KMS-11 (cell line): ENCODE results near the gene PHPT1.
"Not testable (repeated sequence)": the region's sequence is repeated elsewhere in the genome, so short reads cannot be mapped to it uniquely, and the experiment has no call there.

Experiments
- H2AFZ ChIP-seq: fragments of 200-600 bp; sonication (generic); 2 replicates; pipeline ENCODE4 v1.6.1; 2016; ENCODE audit warnings: antibody characterized with exemption, mixed run types, low read depth
- H3K27ac ChIP-seq: fragments of 200-600 bp; sonication (generic); 2 replicates; pipeline ENCODE4 v1.6.1; 2016; ENCODE audit warnings: mild to moderate bottlenecking, mixed run types
- H3K27me3 ChIP-seq: fragments of 200-600 bp; sonication (generic); 2 replicates; pipeline ENCODE4 v1.6.1; 2017; ENCODE audit warnings: mild to moderate bottlenecking, low read depth, mixed run types, moderate library complexity; ENCODE audit not compliant: insufficient read depth
- H3K36me3 ChIP-seq: fragments of 200-600 bp; sonication (generic); 2 replicates; pipeline ENCODE4 v1.6.1; 2017; ENCODE audit warnings: mild to moderate bottlenecking, mixed run types; ENCODE audit not compliant: insufficient read depth
- H3K4me1 ChIP-seq: fragments of 200-600 bp; sonication (generic); 2 replicates; pipeline ENCODE4 v1.6.1; 2016; ENCODE audit warnings: mild to moderate bottlenecking, low read depth, mixed run types; ENCODE audit not compliant: poor library complexity, severe bottlenecking
- H3K4me2 ChIP-seq: fragments of 200-600 bp; sonication (generic); 2 replicates; pipeline ENCODE4 v1.7.0; 2016; ENCODE audit warnings: mild to moderate bottlenecking, mixed run types
- H3K4me3 ChIP-seq: fragments of 200-600 bp; sonication (generic); IDR thresholded peaks from 2 replicates; pipeline ENCODE4 v1.6.1; 2017; ENCODE audit warnings: low read depth, low read length, mixed read lengths; ENCODE audit not compliant: insufficient read depth
- H3K79me2 ChIP-seq: fragments of 200-600 bp; sonication (generic); 2 replicates; pipeline ENCODE4 v1.6.1; 2016; ENCODE audit warnings: low read depth, mixed run types; ENCODE audit not compliant: insufficient read depth
- H3K9ac ChIP-seq: fragments of 200-600 bp; sonication (generic); 2 replicates; pipeline ENCODE4 v1.6.1; 2016; ENCODE audit warnings: mild to moderate bottlenecking, mixed run types
- H4K20me1 ChIP-seq: fragments of 200-600 bp; sonication (generic); 2 replicates; pipeline ENCODE4 v1.6.1; 2016; ENCODE audit warnings: mild to moderate bottlenecking, mixed run types; ENCODE audit not compliant: insufficient read depth
- TF ChIP-seq, protein P1 (sequence below): fragments of 200-600 bp; sonication (generic); conservative IDR thresholded peaks from 2 replicates; pipeline ENCODE4 v1.6.1; 2017; ENCODE audit warnings: low read depth, mild to moderate bottlenecking, antibody characterized with exemption, low read length, moderate library complexity, mixed read lengths

Gene PHPT1

GRCh38 chr9:136842380-136842948 is 6.7 kb upstream of the PHPT1 start, which contains the start of gene AJM1:
Gene AJM1, plus strand, starts transcription at chr9:136842478. Its CDS starts 1,937 bp downstream, at chr9:136844415.
- peak within 1 kb of the TSS; percentile 57 for H3K27ac ChIP-seq
- TF ChIP-seq, protein P1, sequence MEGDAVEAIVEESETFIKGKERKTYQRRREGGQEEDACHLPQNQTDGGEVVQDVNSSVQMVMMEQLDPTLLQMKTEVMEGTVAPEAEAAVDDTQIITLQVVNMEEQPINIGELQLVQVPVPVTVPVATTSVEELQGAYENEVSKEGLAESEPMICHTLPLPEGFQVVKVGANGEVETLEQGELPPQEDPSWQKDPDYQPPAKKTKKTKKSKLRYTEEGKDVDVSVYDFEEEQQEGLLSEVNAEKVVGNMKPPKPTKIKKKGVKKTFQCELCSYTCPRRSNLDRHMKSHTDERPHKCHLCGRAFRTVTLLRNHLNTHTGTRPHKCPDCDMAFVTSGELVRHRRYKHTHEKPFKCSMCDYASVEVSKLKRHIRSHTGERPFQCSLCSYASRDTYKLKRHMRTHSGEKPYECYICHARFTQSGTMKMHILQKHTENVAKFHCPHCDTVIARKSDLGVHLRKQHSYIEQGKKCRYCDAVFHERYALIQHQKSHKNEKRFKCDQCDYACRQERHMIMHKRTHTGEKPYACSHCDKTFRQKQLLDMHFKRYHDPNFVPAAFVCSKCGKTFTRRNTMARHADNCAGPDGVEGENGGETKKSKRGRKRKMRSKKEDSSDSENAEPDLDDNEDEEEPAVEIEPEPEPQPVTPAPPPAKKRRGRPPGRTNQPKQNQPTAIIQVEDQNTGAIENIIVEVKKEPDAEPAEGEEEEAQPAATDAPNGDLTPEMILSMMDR, result peak; percentile 84
- H3K36me3 ChIP-seq, H3K9ac ChIP-seq, H3K4me3 ChIP-seq, H3K27me3 ChIP-seq, H4K20me1 ChIP-seq, H2AFZ ChIP-seq, H3K79me2 ChIP-seq: not testable (repeated sequence)
- peaks cover 29% of the 10 kb centered on the region for H3K4me1 ChIP-seq
- H3K4me2 ChIP-seq, result peak within 1 kb of the TSS; percentile 69

DNA sequence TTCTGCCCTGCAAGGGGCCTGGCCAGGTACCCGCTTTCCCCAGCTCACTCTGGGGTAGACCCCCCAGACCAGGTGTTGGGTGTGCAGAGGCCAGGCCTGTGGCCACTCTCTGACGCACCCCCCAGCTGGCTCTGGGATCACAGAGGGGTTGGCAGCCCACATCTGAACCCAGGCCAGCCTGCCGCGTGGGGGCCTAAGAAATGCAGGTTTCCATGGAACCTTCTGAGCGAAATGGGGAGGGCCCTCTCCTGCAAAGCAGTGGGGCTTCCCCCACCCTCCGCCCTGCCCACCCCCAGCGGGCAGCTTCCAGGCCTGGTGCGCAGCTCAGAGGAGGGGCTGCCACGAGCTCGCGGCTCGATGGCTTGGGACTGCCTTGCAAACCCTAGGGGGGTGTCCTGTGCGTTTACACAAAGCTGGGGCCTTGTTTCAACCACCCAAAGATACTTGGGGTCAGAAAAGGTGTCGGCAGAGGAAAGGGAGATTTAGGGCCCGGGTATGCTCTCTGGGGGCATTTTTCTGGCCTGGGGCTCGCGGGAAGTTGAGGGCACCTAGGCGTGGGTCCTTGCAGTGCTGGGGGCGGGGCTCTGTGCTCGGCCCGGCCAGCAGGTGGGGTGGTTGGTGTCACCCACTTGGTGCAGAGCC is 5.9 kb upstream of the PHPT1 start:
- not testable (repeated sequence) for H3K27me3 ChIP-seq, H3K4me3 ChIP-seq, H3K36me3 ChIP-seq, H4K20me1 ChIP-seq, H3K79me2 ChIP-seq, H2AFZ ChIP-seq, H3K9ac ChIP-seq
- H3K27ac ChIP-seq, result peak overlapping the region; percentile 57
- H3K4me1 ChIP-seq, result peaks cover 29% of the 10 kb centered on the region
- H3K4me2 ChIP-seq, result peak overlapping the region; percentile 69

DNA sequence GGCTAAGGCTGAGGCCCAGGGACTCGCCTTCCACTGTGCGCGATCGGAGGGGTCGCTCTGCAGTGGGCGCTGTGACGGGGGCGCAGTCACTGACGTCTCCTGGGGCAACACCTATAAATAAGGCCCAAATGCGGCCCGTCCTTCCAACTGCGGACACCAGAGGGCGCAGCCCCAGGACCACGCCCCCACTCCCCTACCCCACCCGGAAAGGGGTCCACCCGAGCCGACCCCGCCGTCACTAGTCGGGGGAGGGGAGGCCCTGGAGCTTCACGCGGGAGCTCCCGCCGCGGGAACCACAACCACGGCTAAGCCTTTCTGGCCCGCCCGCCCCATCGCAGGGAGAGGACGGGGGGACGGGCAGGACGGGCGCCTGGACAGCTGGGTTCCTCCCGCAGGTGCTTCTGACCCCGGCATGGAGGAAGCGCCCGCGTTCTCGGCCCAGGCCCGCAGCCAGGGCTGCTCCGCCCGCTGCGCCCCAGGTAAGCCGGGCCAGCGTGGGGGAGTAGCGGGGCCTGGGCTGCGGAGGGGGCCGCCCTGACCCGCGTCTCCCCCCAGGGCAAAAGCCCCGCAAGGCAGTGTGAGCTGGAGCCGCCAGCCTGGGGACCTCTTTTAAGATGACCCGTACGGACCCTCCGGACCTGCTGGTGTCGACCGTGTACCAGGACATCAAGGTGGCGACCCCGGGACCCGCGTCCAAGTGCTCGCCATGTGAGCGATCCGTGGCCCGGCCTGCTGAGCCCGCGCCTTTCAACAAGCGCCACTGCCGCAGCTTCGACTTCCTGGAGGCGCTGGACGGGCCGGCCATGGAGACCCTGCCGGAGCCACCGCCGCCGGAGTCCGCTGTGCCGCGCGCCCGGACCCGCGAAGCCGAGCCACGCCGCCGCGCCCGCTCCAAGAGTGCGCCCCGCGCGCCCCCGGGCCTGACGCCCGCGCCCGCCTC is 5.1 kb upstream of the PHPT1 start:
- H4K20me1 ChIP-seq, H3K36me3 ChIP-seq, H3K9ac ChIP-seq, H3K79me2 ChIP-seq, H3K4me3 ChIP-seq, H2AFZ ChIP-seq, H3K27me3 ChIP-seq: not testable (repeated sequence)
- TF ChIP-seq, protein P1, result peak; percentile 75
- H3K27ac ChIP-seq, result peak overlapping the region; percentile 57
- peaks cover 29% of the 10 kb centered on the region for H3K4me1 ChIP-seq
- peak overlapping the region; percentile 69; the same call in 1 of the 2 replicates for H3K4me2 ChIP-seq

DNA sequence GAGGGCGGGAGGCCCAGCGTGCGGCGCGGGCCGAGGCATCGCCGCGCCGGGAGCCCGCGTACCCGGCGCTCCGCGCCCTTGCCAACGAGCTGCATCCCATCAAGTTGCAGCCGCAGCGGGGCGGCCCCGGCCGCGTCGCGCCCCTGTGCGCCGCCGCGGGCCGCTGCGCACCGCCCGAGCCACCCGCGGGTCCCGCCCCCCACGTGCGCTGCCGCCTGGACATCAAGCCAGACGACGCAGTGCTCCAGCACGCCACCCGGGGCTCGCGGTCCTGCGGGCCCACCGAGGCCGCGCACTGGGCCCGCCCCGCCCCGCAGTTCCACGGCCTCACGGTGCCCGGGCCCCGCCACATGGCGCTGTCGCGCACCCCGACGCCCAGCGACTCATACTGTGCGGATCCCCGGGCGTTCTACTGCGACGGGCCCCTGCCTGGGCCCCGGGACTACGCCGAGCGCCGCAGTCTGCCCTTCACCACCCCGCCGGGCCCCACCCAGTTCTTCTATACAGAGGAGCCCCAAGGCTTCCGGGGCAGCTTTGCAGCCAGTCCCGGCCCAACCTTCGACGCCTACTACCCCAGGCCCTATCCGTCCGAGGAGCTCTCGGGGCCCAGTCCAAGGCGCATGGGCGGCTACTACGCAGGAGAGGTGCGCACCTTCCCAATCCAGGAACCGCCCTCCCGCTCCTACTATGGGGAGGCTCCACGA is 4.3 kb upstream of the PHPT1 start:
- Histone ChIP-seq H3K79me2 (no peaks in the 10 kb centered on the region), H4K20me1 (no peaks in the 10 kb centered on the region), H3K9ac (no peak overlapping the region), H3K4me3 (no peak overlapping the region), H2AFZ (no peak overlapping the region), H3K4me1 (peaks cover 32% of the 10 kb centered on the region), H3K36me3 (no peaks in the 10 kb centered on the region), H3K4me2 (no peak overlapping the region), H3K27me3 (no peaks in the 10 kb centered on the region), H3K27ac (no peak overlapping the region)
- TF ChIP-seq, protein P1, result no peak
